Measurements from ENCODE around the gene VWA2.

VWA2 gene

DNA sequence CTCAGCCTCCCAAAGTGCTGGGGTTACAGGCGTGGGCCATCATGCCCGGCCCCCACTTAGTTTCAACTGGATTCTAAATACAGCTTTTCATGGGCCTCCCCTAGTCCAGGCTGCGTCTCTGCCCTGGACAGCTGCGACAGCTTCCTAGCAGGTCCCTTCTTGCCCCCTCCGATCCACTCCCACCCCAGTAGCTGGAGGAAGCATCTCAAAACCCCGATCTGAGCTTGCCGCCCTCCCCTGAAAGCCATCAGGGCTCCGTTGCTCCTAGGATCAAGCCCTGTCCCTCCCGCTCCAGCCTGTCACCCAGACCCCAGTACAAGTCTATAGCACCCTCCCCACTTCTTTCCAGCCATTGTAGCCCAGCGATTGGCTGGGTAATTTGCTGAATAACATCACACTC lies 64.5 kb downstream of the VWA2 start:
- no peak for DNase-seq

- peak; percentile 8 to 26 for DNase-seq
Observed at GRCh38 chr10:114304017-114304570, 65.0 kb downstream of the VWA2 start.

GRCh38 chr10:114304571-114305421 lies 65.7 kb downstream of the VWA2 start:
- DNase-seq: peak in 1 of 2 donors; percentile 4

GRCh38 chr10:114305521-114305925 lies 66.5 kb downstream of the VWA2 start:
- DNase-seq: no peak

- no peak for DNase-seq
Observed at GRCh38 chr10:114306116-114306973, 67.3 kb downstream of the VWA2 start.

DNA sequence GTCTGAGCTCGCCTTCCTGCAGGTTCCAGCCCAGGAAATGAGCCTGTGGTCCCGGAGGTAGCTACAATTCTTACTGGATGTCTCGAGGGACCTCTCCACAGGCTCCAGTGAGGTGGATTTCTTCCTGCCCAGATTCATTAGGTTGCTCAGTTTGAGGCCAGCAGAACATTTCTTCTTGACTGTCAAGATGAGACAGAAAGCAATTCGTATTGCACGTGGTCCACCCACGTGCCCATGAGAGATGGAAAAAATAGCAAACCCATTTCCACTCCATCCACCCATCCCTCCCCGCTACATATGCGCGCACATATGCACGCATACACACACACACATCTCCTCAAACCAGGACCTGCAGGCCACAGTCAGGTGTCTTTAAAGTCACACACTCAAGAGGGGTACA lies 68.7 kb downstream of the VWA2 start:
- DNase-seq: no peak

DNA sequence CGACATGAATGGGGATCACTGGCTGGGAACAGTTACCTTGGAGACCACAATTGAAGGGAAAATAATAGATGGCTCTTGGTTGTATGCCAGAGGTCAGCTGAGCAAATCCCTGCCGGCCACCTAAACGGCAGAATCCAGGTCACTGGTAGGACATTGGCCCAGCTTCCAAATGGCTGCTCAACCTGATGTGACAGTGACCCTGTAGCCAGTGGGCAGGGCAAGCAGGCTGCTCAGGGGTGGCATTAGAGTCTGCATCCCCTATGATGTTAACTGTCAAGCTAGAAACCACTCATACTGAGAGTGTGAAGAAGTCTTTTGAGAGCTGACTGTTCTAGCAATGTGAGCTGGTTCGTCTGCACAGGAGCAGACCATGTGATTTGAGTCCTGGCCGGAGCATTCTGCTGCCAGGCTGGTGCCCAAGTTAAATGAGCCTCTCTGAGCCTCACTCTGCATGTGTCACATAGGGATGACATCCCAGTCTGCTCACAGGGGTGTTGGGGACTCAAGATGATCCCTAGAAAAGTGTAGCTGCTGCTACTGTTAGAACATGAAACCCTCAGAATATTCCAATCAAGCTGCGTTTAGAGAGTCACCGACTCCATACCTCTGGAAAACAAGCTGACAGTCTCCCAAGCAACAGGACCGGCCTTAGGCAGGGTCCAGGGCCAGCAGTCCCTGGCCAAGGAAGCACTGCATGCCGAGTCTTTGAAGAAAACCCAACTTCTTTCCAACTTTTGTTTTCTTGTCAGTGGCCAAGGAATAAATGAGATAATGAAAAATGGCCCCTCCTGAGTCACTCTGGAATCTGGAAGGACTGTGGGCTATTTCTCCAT lies 69.7 kb downstream of the VWA2 start:
- DNase-seq: no peak

GRCh38 chr10:114309364-114309651 lies 70.3 kb downstream of the VWA2 start:
- DNase-seq: no peak

DNA sequence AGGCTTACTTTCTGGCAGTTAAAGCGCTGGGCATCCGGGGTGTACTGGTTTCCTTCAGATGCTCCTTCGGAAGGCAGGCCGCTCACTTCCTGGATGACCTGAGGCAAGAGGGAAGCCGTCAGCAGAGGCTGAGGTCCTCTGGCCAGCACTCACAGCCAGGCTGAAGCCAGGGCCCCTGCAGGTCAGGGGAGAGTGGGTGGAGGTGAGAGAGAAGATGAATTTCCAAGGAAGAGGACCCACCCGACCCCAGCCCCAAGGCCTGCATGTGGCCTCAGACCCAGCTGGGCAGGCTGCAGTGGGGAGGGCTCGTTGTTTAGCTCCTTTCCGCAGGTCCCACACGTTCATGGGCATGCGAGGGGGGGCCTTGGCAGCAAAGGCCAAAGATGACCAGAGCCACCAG lies 71.3 kb downstream of the VWA2 start:
- DNase-seq: no peak

DNA sequence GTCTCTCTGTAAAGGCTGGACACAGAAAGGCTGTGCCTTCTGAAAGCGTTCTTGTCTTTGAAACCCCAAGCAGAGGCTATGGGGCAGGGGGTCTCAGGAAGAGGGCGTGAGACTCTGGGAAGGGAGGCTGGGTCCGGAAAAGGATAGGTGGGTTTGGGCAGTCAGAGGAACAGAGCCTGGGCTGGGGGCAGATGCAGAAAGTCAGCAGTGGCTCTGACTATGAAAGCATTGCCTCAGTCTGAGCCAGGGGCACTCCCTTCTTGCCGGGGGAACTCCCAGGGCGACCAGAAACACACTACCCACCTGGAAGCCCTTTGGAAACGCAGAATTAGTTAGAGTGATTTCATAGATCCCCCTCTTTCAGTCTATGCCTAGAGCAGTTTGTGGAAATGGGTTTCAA lies 72.0 kb downstream of the VWA2 start:
- no peak for DNase-seq

GRCh38 chr10:114311496-114312209 lies 72.6 kb downstream of the VWA2 start:
- no peak for DNase-seq

DNA sequence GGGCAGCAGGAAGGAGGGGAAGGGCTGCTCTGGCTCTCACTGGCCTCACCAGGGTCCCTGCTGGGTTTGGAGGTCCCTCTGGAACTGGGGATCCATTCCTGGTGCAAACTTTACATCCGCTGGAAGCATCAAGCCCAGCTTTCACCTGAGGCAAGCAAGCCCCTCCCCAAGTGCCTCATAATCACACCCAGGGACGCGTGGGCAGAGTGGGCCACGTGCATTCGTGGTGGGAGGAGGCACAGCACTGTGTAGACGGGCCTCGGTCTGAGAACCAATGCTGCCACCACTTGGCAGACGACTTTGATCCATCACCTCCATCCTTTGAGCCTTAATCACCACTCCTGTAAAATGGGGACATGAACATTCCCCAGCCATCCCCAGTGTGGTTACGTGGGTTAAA lies 74.1 kb downstream of the VWA2 start:
- DNase-seq: no peak

GRCh38 chr10:114313866-114314265 lies 74.8 kb downstream of the VWA2 start:
- no peak for DNase-seq

GRCh38 chr10:114315566-114316420 lies 76.7 kb downstream of the VWA2 start:
- no peak for DNase-seq

GRCh38 chr10:114316744-114317143 lies 77.7 kb downstream of the VWA2 start:
- no peak for DNase-seq

GRCh38 chr10:114319406-114320248 lies 80.6 kb downstream of the VWA2 start:
- DNase-seq: no peak

GRCh38 chr10:114320249-114321116 lies 81.4 kb downstream of the VWA2 start:
- DNase-seq: no peak

- no peak for DNase-seq
Observed at GRCh38 chr10:114322344-114322743, 83.3 kb downstream of the VWA2 start.

- DNase-seq: no peak
Observed at GRCh38 chr10:114323023-114323422, 84.0 kb downstream of the VWA2 start.

All from bone marrow (tissue), 2 donors.